Caco-2 (cell line): Measurements from ENCODE around the gene SSH2. TPM values are rescaled to one million over a fixed set of nuclear protein-coding genes. Genes with fewer than 3 reads are reported as not detected.
"Not testable (repeated sequence)": the region's sequence is repeated elsewhere in the genome, so short reads cannot be mapped to it uniquely, and the experiment has no call there.

Source experiments
- BruUV-seq: library from RNA; stranded (reverse); fragments of 400-500 nt; replicated peaks from 2 replicates; lab custom pipeline; 2021; lab: Mats Ljungman, UMichigan
- CTCF ChIA-PET: fragments of 300-600 bp; sonication (Branson Sonifier 250); formaldehyde crosslinking; loops from one replicate; lab custom pipeline; 2022; ENCODE audit warnings: antibody characterized with exemption; lab: Charles Lee
- POLR2A ChIA-PET: fragments of 300-600 bp; sonication (Branson Sonifier 250); formaldehyde crosslinking; loops from one replicate; lab custom pipeline; 2022; ENCODE audit warnings: antibody characterized with exemption; lab: Charles Lee
- DNase-seq, 2 experiments: peaks; one replicate each; pipeline versions ENCODE4 v3.0.0 to v3.0.0-alpha.2; 2020 to 2022
- H3K27me3 ChIP-seq: replicated peaks from 2 replicates; pipeline ENCODE4 v1.6.0; 2011; ENCODE audit warnings: low read length; ENCODE audit not compliant: control insufficient read depth, insufficient read depth
- H3K36me3 ChIP-seq: 2 replicates; pipeline ENCODE4 v1.5.1; 2011; ENCODE audit warnings: low read length; ENCODE audit not compliant: control insufficient read depth, insufficient read depth
- H3K4me1 ChIP-seq: fragments of 250-450 bp; sonication (Bioruptor Pico); 2 replicates; pipeline ENCODE4 v1.5.1; 2020; ENCODE audit warnings: mild to moderate bottlenecking
- H3K4me3 ChIP-seq: 2 replicates; pipeline ENCODE4 v1.5.1; 2011; ENCODE audit warnings: low read depth, mild to moderate bottlenecking, control low read depth, low read length
- H3K9me3 ChIP-seq: fragments of 250-450 bp; sonication (Bioruptor Pico); 2 replicates; pipeline ENCODE4 v1.5.1; 2020; ENCODE audit warnings: mild to moderate bottlenecking, moderate library complexity
- H3K27ac Mint-ChIP-seq: one replicate; pipeline ENCODE4 v1.8.0; 2022; ENCODE audit warnings: mixed read lengths; ENCODE audit not compliant: unreplicated experiment
- H3K27me3 Mint-ChIP-seq: one replicate; pipeline ENCODE4 v1.8.0; 2022; ENCODE audit warnings: mixed read lengths; ENCODE audit not compliant: insufficient read depth, unreplicated experiment
- H3K36me3 Mint-ChIP-seq: one replicate; pipeline ENCODE4 v1.8.0; 2022; ENCODE audit warnings: mild to moderate bottlenecking, mixed read lengths; ENCODE audit not compliant: insufficient read depth, unreplicated experiment
- H3K4me1 Mint-ChIP-seq: one replicate; pipeline ENCODE4 v1.8.0; 2022; ENCODE audit warnings: low read depth, mixed read lengths; ENCODE audit not compliant: unreplicated experiment
- H3K4me3 Mint-ChIP-seq: one replicate; pipeline ENCODE4 v1.8.0; 2022; ENCODE audit warnings: mild to moderate bottlenecking, moderate library complexity, mixed read lengths; ENCODE audit not compliant: unreplicated experiment
- H3K9me3 Mint-ChIP-seq: one replicate; pipeline ENCODE4 v1.8.0; 2022; ENCODE audit warnings: mixed read lengths; ENCODE audit not compliant: unreplicated experiment
- intact Hi-C: fragments of 100-400 bp; cut with micrococcal nuclease; formaldehyde crosslinking; loops from one replicate; pipeline ENCODE4 v1.10.0; 2022; ENCODE audit not compliant: unreplicated experiment
- total RNA-seq: library from RNA; stranded (reverse); gene quantifications from 2 replicates; pipeline ENCODE4 v1.2.3, GENCODE V29; 2022
- TF ChIP-seq, protein P1 (sequence below), 2 experiments: fragments of 200-600 bp in 1 of 2; IDR thresholded peaks; 1 replicate in 1 of 2; 2 replicates in 1 of 2; pipeline versions ENCODE4 v1.5.1 to v1.8.0; 2011 to 2022; ENCODE audit warnings: antibody characterized with exemption in 1 of 2, control low read depth in 1 of 2, inconsistent platforms in 1 of 2, low read depth in 1 of 2, low read length in 1 of 2, mild to moderate bottlenecking in 1 of 2, moderate library complexity in 1 of 2; ENCODE audit not compliant: insufficient read depth in 1 of 2, severe bottlenecking in 1 of 2, unreplicated experiment in 1 of 2

Gene SSH2
- total RNA-seq, 1 experiment from 2014 or later = 48.2 TPM

DNA sequence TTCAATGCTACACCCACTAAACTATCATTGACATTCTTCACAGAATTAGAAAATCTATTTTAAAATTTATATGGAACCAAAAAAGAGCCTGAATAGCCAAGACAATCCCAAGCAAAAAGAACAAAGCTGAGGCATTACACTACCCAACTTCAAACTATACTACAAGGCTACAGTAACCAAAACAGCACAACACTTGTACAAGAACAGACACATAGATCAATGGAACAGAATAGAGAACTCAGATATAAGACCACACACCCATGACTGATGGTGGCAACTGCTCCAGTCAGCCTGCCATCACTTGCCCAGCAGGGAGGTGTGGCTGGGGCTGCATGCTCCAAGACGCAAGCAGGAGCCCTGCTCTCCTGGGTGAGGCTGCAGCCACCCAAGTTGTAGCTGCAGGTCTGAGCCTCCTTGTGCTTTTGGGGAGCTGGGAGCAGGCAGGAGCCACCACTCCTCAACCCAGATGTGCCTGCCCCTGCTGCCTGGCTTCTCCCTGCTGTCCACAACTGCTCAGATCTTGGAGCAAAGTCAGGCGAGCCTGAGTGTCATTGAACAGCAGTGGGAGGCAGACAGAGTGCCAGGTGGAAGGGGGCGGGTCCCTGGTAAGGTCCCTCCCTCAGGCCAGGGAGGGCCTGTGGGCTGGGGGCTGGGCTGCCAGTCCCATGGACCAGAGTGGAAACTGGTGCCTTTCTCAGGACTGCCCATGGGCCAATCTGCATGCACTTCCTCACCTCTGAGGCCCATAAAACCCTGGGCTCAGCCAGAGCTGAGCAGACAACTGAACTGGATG, 24.7 kb downstream of the SSH2 start:
- Mint-ChIP-seq H3K27ac (no peak overlapping the region), H3K4me3 (no peak overlapping the region), H3K36me3 (peaks cover 8% of the 10 kb centered on the region), H3K4me1 (no peaks in the 10 kb centered on the region), H3K9me3 (peaks cover 24% of the 10 kb centered on the region), H3K27me3 (no peaks in the 10 kb centered on the region)
- TF ChIP-seq, protein P1, sequence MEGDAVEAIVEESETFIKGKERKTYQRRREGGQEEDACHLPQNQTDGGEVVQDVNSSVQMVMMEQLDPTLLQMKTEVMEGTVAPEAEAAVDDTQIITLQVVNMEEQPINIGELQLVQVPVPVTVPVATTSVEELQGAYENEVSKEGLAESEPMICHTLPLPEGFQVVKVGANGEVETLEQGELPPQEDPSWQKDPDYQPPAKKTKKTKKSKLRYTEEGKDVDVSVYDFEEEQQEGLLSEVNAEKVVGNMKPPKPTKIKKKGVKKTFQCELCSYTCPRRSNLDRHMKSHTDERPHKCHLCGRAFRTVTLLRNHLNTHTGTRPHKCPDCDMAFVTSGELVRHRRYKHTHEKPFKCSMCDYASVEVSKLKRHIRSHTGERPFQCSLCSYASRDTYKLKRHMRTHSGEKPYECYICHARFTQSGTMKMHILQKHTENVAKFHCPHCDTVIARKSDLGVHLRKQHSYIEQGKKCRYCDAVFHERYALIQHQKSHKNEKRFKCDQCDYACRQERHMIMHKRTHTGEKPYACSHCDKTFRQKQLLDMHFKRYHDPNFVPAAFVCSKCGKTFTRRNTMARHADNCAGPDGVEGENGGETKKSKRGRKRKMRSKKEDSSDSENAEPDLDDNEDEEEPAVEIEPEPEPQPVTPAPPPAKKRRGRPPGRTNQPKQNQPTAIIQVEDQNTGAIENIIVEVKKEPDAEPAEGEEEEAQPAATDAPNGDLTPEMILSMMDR (IDR thresholded peaks at IDR 0.05; ENCODE audit: insufficient read depth in 1 of 2, low read depth in 1 of 2, low read length in 1 of 2, severe bottlenecking in 1 of 2, unreplicated experiment in 1 of 2) = no peak
- no TSS peak for BruUV-seq
- Histone ChIP-seq H3K4me3 (no peak overlapping the region), H3K27me3 (no peaks in the 10 kb centered on the region), H3K4me1 (no peaks in the 10 kb centered on the region), H3K9me3 (peaks cover 13% of the 10 kb centered on the region), H3K36me3 (no peaks in the 10 kb centered on the region; the same call in 1 of the 2 replicates)
- intact Hi-C loops = no loop called here
- ChIA-PET POLR2A (no interaction called here), CTCF (interaction anchor here (1.2 kb wide), 1 partner anchor 26 kb away, joined by 3 read pairs; no protein-coding TSS in a partner anchor)
- DNase-seq = no peak

DNA sequence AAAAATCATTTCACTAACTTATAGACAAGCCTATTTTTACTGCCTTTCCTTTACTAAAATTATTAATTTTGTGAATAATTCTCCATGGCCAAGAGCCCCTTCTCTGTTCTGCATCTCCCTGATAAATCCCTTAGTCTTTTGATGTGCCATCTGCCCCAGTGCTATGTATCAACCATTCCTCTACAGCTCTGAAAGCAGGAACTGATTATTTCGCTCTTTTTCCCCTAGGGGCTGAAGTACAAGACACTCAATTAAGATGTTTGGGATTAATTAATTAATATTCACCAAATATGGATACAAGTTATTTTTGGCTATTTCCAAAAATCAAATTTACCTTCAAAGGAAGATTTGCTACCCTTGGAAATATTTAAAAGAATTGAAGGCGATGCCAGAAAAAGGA, 26.6 kb downstream of the SSH2 start:
- no peaks in the 10 kb centered on the region for H3K4me1 Mint-ChIP-seq
- peaks cover 8% of the 10 kb centered on the region for H3K36me3 Mint-ChIP-seq
- no peak overlapping the region for H3K4me3 ChIP-seq
- H3K4me3 Mint-ChIP-seq = no peak overlapping the region
- ChIA-PET POLR2A (no interaction called here), CTCF (no interaction called here)
- H3K9me3 ChIP-seq = peaks cover 13% of the 10 kb centered on the region
- TF ChIP-seq, protein P1 (IDR thresholded peaks at IDR 0.05; ENCODE audit: insufficient read depth in 1 of 2, low read depth in 1 of 2, low read length in 1 of 2, severe bottlenecking in 1 of 2, unreplicated experiment in 1 of 2) = no peak
- no peaks in the 10 kb centered on the region; the same call in 1 of the 2 replicates for H3K36me3 ChIP-seq
- peaks cover 24% of the 10 kb centered on the region for H3K9me3 Mint-ChIP-seq
- no peak for DNase-seq
- intact Hi-C loops = no loop called here
- no peaks in the 10 kb centered on the region for H3K4me1 ChIP-seq
- BruUV-seq = no TSS peak
- H3K27me3 ChIP-seq = no peaks in the 10 kb centered on the region
- no peaks in the 10 kb centered on the region for H3K27me3 Mint-ChIP-seq
- H3K27ac Mint-ChIP-seq = no peak overlapping the region

DNA sequence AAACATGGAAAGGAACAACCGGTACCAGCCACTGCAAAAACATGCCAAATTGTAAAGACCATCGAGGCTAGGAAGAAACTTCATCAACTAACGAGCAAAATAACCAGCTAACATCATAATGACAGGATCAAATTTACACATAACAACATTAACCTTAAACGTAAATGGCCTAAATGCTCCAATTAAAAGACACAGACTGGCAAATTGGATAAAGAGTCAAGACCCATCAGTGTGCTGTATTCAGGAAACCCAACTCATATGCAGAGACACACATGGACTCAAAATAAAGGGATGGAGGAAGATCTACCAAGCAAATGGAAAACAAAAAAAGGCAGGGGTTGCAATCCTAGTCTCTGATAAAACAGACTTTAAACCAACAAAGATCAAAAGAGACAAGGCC, 32.9 kb downstream of the SSH2 start:
- H3K9me3 ChIP-seq, BruUV-seq, H3K27me3 ChIP-seq, H3K9me3 Mint-ChIP-seq, POLR2A ChIA-PET, H3K4me3 ChIP-seq, CTCF ChIA-PET, intact Hi-C loops, DNase-seq, H3K4me1 ChIP-seq, H3K4me3 Mint-ChIP-seq, H3K36me3 ChIP-seq, H3K36me3 Mint-ChIP-seq, H3K27ac Mint-ChIP-seq, H3K27me3 Mint-ChIP-seq, H3K4me1 Mint-ChIP-seq: not testable (repeated sequence)
